ENCODE results near the gene BCAS3. TPM values are rescaled to one million over a fixed set of nuclear protein-coding genes. Genes with fewer than 3 reads are reported as not detected.
A peak's percentile ranks its signal among the peaks of the same experiment; 100 is the strongest.

The BCAS3 gene
- total RNA-seq, 4 donors from 2014 or later, result 13.0 to 27.8 (median 20.7) TPM

- Histone ChIP-seq H3K4me3 (no peak overlapping the region), H3K27ac (no peak overlapping the region), H3K36me3 (no peaks in the 10 kb centered on the region), H3K9me3 (no peaks in the 10 kb centered on the region), H3K27me3 (no peaks in the 10 kb centered on the region), H3K4me1 (no peaks in the 10 kb centered on the region)
- no peak for TF ChIP-seq POLR2A (IDR thresholded peaks at IDR 0.05)
- TF ChIP-seq, protein P1, sequence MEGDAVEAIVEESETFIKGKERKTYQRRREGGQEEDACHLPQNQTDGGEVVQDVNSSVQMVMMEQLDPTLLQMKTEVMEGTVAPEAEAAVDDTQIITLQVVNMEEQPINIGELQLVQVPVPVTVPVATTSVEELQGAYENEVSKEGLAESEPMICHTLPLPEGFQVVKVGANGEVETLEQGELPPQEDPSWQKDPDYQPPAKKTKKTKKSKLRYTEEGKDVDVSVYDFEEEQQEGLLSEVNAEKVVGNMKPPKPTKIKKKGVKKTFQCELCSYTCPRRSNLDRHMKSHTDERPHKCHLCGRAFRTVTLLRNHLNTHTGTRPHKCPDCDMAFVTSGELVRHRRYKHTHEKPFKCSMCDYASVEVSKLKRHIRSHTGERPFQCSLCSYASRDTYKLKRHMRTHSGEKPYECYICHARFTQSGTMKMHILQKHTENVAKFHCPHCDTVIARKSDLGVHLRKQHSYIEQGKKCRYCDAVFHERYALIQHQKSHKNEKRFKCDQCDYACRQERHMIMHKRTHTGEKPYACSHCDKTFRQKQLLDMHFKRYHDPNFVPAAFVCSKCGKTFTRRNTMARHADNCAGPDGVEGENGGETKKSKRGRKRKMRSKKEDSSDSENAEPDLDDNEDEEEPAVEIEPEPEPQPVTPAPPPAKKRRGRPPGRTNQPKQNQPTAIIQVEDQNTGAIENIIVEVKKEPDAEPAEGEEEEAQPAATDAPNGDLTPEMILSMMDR (IDR thresholded peaks at IDR 0.05), result no peak
- DNase-seq, result no peak
- WGBS, 2 donors, result 85% methylated on average over 2 of the region's 2 CpGs
- intact Hi-C loops (cut with DNase I), result no loop called here
Observed at GRCh38 chr17:61188081-61188480, 510.4 kb downstream of the BCAS3 start.

DNA sequence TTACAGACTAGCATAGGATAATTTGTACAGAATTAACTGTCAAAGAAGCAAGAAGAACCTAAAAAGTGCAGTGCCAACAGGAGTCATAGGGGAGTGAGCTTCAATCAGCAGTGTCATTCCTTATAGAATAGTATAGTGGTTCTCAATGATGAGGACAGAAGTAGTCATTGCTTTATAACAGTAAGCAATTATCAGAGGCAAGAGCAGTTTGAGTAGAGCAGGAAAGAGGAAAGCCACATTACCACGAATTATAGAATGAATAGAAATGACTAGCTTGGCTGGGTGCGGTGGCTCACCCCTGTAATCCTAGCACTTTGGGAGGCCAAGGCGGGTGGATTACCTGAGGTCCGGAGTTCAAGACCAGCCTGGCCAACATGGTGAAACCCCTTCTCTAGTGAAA, 512.3 kb downstream of the BCAS3 start:
- no peaks in the 10 kb centered on the region for H3K4me1 ChIP-seq
- intact Hi-C loops (cut with DNase I), result no loop called here
- no peak for TF ChIP-seq POLR2A (IDR thresholded peaks at IDR 0.05)
- TF ChIP-seq, protein P1 (IDR thresholded peaks at IDR 0.05), result no peak
- 90 to 96% methylated on average over 4 of the region's 4 CpGs for WGBS, 2 donors
- H3K9me3 ChIP-seq, result no peaks in the 10 kb centered on the region
- H3K4me3 ChIP-seq, result no peak overlapping the region
- no peaks in the 10 kb centered on the region for H3K36me3 ChIP-seq
- no peaks in the 10 kb centered on the region for H3K27me3 ChIP-seq
- no peak overlapping the region for H3K27ac ChIP-seq
- DNase-seq, result no peak

- H3K9me3 ChIP-seq, result no peaks in the 10 kb centered on the region
- TF ChIP-seq POLR2A (IDR thresholded peaks at IDR 0.05), result no peak
- TF ChIP-seq, protein P1 (IDR thresholded peaks at IDR 0.05), result no peak
- no peak for DNase-seq
- intact Hi-C loops (cut with DNase I), result no loop called here
- H3K4me3 ChIP-seq, result peak overlapping the region in 1 of 4 donors; percentile 7
- peaks cover 0 to 22% (median 4%) of the 10 kb centered on the region in 3 donors for H3K4me1 ChIP-seq
- peak overlapping the region in 3 of 4 donors; percentile 45 to 58 (median 57) for H3K27ac ChIP-seq
- WGBS, 2 donors, result 74 to 81% methylated on average over 7 of the region's 7 CpGs
- H3K36me3 ChIP-seq, result no peaks in the 10 kb centered on the region
- no peaks in the 10 kb centered on the region for H3K27me3 ChIP-seq
Observed at GRCh38 chr17:61196302-61196704, 518.7 kb downstream of the BCAS3 start.

GRCh38 chr17:61196799-61197198, 519.1 kb downstream of the BCAS3 start:
- DNase-seq, result no peak
- TF ChIP-seq, protein P1 (IDR thresholded peaks at IDR 0.05), result no peak
- H3K27ac ChIP-seq, result peak overlapping the region in 3 of 4 donors; percentile 45 to 58 (median 57)
- intact Hi-C loops (cut with DNase I), result no loop called here
- no peaks in the 10 kb centered on the region for H3K36me3 ChIP-seq
- H3K9me3 ChIP-seq, result no peaks in the 10 kb centered on the region
- H3K4me3 ChIP-seq, result no peak overlapping the region
- H3K27me3 ChIP-seq, result no peaks in the 10 kb centered on the region
- H3K4me1 ChIP-seq, result peaks cover 0 to 22% (median 4%) of the 10 kb centered on the region in 3 donors
- WGBS, 2 donors, result 67 to 73% methylated on average over 3 of the region's 3 CpGs

- H3K36me3 ChIP-seq, result no peaks in the 10 kb centered on the region
- no peak overlapping the region for H3K4me3 ChIP-seq
- 82 to 88% methylated on average over 4 of the region's 4 CpGs for WGBS, 2 donors
- peak overlapping the region in 3 of 4 donors; percentile 26 to 76 (median 73) for H3K27ac ChIP-seq
- no peaks in the 10 kb centered on the region for H3K27me3 ChIP-seq
- no peak for DNase-seq
- no peak for TF ChIP-seq POLR2A (IDR thresholded peaks at IDR 0.05)
- TF ChIP-seq, protein P1 (IDR thresholded peaks at IDR 0.05), result no peak
- H3K9me3 ChIP-seq, result no peaks in the 10 kb centered on the region
- intact Hi-C loops (cut with DNase I), result no loop called here
- H3K4me1 ChIP-seq, result peaks cover 0 to 27% (median 4%) of the 10 kb centered on the region in 3 donors
Observed at GRCh38 chr17:61199431-61200338, 522.0 kb downstream of the BCAS3 start.
